GM12878 (cell line): ENCODE measurements around the gene PATL1. TPM values are rescaled to one million over a fixed set of nuclear protein-coding genes. Genes with fewer than 3 reads are reported as not detected.

Experiments used
- ATAC-seq: fragments of 200-7000 bp; cut with Tn5 transposase; 3 replicates; pipeline ENCODE4 v1.9.1; 2020; ENCODE audit warnings: mild to moderate bottlenecking, moderate library complexity
- BruUV-seq: library from RNA; stranded (reverse); fragments of 400-500 nt; replicated peaks from 2 replicates; lab custom pipeline; 2021; lab: Mats Ljungman, UMichigan
- CTCF ChIA-PET: fragments of 300-600 bp; sonication (Branson Sonifier 250); formaldehyde crosslinking; extraction: SDS; loops from one replicate; lab custom pipeline; 2021; ENCODE audit warnings: inconsistent platforms; lab: Yijun Ruan, JAX
- POLR2A ChIA-PET: fragments of 350-600 bp; formaldehyde crosslinking; extraction: SDS; loops from one replicate; lab custom pipeline; 2021; ENCODE audit warnings: inconsistent platforms; lab: Charles Lee
- RAD21 ChIA-PET: fragments of 300-600 bp; sonication (Branson Sonifier 250); formaldehyde crosslinking; loops from one replicate; lab custom pipeline; 2023; ENCODE audit warnings: antibody characterized with exemption; ENCODE audit not compliant: unreplicated experiment; lab: Charles Lee
- SMC1A ChIA-PET: fragments of 300-600 bp; sonication (Branson Sonifier 250); formaldehyde crosslinking; loops from one replicate; lab custom pipeline; 2023; ENCODE audit not compliant: unreplicated experiment, uncharacterized antibody; lab: Charles Lee
- DNase-seq: peaks from one replicate; pipeline ENCODE4 v3.0.0-alpha.2; 2011; ENCODE audit warnings: low read depth, low spot score
- FAIRE-seq: peaks from 3 replicates; lab custom pipeline; 2011; peaks lifted over from hg19 to GRCh38; lab: Jason Lieb, UNC
- H2AFZ ChIP-seq: 2 replicates; pipeline ENCODE4 v1.6.0; 2011; ENCODE audit warnings: low read depth, low read length, control low read depth; ENCODE audit not compliant: control insufficient read depth
- H3K27ac ChIP-seq: 2 replicates; pipeline ENCODE4 v1.5.1; 2011; ENCODE audit warnings: control low read depth; ENCODE audit not compliant: control insufficient read depth, insufficient read depth
- H3K27me3 ChIP-seq, 2 experiments: replicated peaks in 1 of 2; 2 replicates each; pipeline versions ENCODE4 v1.6.0 to v1.6.1; 2011; ENCODE audit warnings: low read length in 1 of 2; ENCODE audit not compliant: control insufficient read depth in 2 of 2, insufficient read depth in 2 of 2
- H3K36me3 ChIP-seq, 2 experiments: 2 replicates each; pipeline ENCODE4 v1.5.1; 2011; ENCODE audit warnings: low read length in 1 of 2; ENCODE audit not compliant: control insufficient read depth in 2 of 2, insufficient read depth in 2 of 2
- H3K4me1 ChIP-seq: 2 replicates; pipeline ENCODE4 v1.6.1; 2011; ENCODE audit warnings: mild to moderate bottlenecking, low read length, moderate library complexity, mixed read lengths; ENCODE audit not compliant: control insufficient read depth, insufficient read depth
- H3K4me2 ChIP-seq: 2 replicates; pipeline ENCODE4 v1.6.0; 2011; ENCODE audit warnings: control low read depth; ENCODE audit not compliant: control insufficient read depth, insufficient read depth
- H3K4me3 ChIP-seq: fragments of 200-600 bp; sonication (generic); 2 replicates; pipeline ENCODE4 v1.5.1; 2016
- H3K79me2 ChIP-seq: 2 replicates; pipeline ENCODE4 v1.6.0; 2011; ENCODE audit warnings: low read length; ENCODE audit not compliant: control insufficient read depth, insufficient read depth
- H3K9ac ChIP-seq: 2 replicates; pipeline ENCODE4 v1.8.0; 2011; ENCODE audit warnings: low read length, control low read depth, mixed read lengths; ENCODE audit not compliant: control insufficient read depth, insufficient read depth
- H3K9me3 ChIP-seq: replicated peaks from 3 replicates; pipeline ENCODE4 v1.5.1; 2011; ENCODE audit warnings: mild to moderate bottlenecking, low read length; ENCODE audit not compliant: control insufficient read depth, insufficient read depth
- H4K20me1 ChIP-seq: 2 replicates; pipeline ENCODE4 v1.6.0; 2011; ENCODE audit not compliant: control insufficient read depth, insufficient read depth
- CHD4 ChIP-seq: fragments of 200-600 bp; sonication (generic); IDR thresholded peaks from 2 replicates; pipeline ENCODE4 v1.6.1; 2016; ENCODE audit warnings: mild to moderate bottlenecking
- CTCF ChIP-seq, 3 experiments: IDR thresholded peaks in 2 of 3; conservative IDR thresholded peaks in 1 of 3; 2 replicates each; pipeline ENCODE4 v1.5.1; 2011; ENCODE audit warnings: low read depth in 3 of 3, low read length in 3 of 3, mild to moderate bottlenecking in 3 of 3, control low read depth in 2 of 3, moderate library complexity in 2 of 3, inconsistent platforms in 1 of 3, mixed read lengths in 1 of 3; ENCODE audit not compliant: control insufficient read depth in 2 of 3, insufficient read depth in 1 of 3; ENCODE audit errors: extremely low read depth in 1 of 3
- HCFC1 ChIP-seq: fragments of 150-350 bp; IDR thresholded peaks from 2 replicates; pipeline ENCODE4 v1.6.1; 2014; ENCODE audit warnings: low read length
- LARP7 ChIP-seq: fragments of 450-650 bp; IDR thresholded peaks from 2 replicates; pipeline ENCODE4 v1.6.1; 2017; ENCODE audit warnings: mild to moderate bottlenecking
- NFYB ChIP-seq: IDR thresholded peaks from 2 replicates; pipeline ENCODE4 v1.6.1; 2011; ENCODE audit warnings: low read depth, mild to moderate bottlenecking, low read length, improper control_type of control experiment, moderate library complexity; ENCODE audit not compliant: insufficient read depth
- WGBS: methylation state at CpG from one replicate; pipeline ENCODE4 v1.1.6; 2016; ENCODE audit warnings: low lambda C conversion rate; ENCODE audit not compliant: insufficient replicate concordance, insufficient coverage; ENCODE audit errors: missing lambda C conversion rate; 5-methylcytosine and 5-hydroxymethylcytosine counted together
- in situ Hi-C: fragments of 300-500 bp; cut with MboI; formaldehyde crosslinking; loops from 9 replicates; pipeline ENCODE4 v1.14.3; 2018; ENCODE audit warnings: mixed read lengths
- intact Hi-C: fragments of 100-400 bp; cut with micrococcal nuclease; formaldehyde crosslinking; loops from one replicate; pipeline ENCODE4 v1.14.2; 2022; ENCODE audit not compliant: unreplicated experiment
- polyA plus RNA-seq, 11 experiments: library from polyadenylated mRNA; depleted of rRNA in 4 of 11; unstranded in 6 of 11; stranded (reverse) in 5 of 11; fragments of >200 nt; fragmentation: Nextera tagmentation in 4 of 11; fragmentation: Illumina TruSeq in 1 of 11; extraction: Ambion mirVana in 4 of 11; extraction: Trizol in 1 of 11; gene quantifications; 1 replicate in 1 of 11; 2 replicates in 10 of 11; pipeline versions ENCODE4 v1.2.1 to v1.2.3, GENCODE V29; 2011 to 2016; ENCODE audit warnings: inconsistent platforms in 2 of 11, missing spikeins in 2 of 11, low read depth in 1 of 11
- total RNA-seq, 4 experiments: library from RNA; depleted of rRNA in 3 of 4; stranded (reverse); fragments of >200 nt in 3 of 4; fragmentation: Illumina TruSeq in 1 of 4; extraction: Trizol in 1 of 4; gene quantifications; 2 replicates each; pipeline versions ENCODE4 v1.2.1 to v1.2.3, GENCODE V29; 2013 to 2021

The PATL1 gene
- total and polyA plus RNA-seq, 10 of the 15 experiments (the other 5 are each of a cell fraction or from before 2014, with no cell fraction given): 5.3 to 62.0 (median 14.9) TPM

- Histone ChIP-seq H4K20me1 (no peaks in the 10 kb centered on the region), H3K4me3 (peak overlapping the region; percentile 98), H3K4me1 (no peaks in the 10 kb centered on the region; the same call in 1 of the 2 replicates), H2AFZ (no peak overlapping the region), H3K9ac (peak overlapping the region; percentile 86), H3K27ac (peak overlapping the region; percentile 86), H3K27me3 (no peaks in the 10 kb centered on the region), H3K79me2 (peaks cover 43% of the 10 kb centered on the region), H3K9me3 (no peaks in the 10 kb centered on the region), H3K36me3 (peaks cover 0 to 17% of the 10 kb centered on the region in 2 experiments; a peak in 2 of 4 replicates), H3K4me2 (peak overlapping the region; percentile 78)
- FAIRE-seq: no peak
- DNase-seq: no peak
- in situ Hi-C loops (loop anchor here (5.0 to 25.0 kb wide), 2 partner anchors 115 to 1080 kb away; partner anchors contain the start of genes LPXN and ZFP91), intact Hi-C loops (loop anchor here (2.0 to 10.0 kb wide), 4 partner anchors 53 to 453 kb away; partner anchors contain the start of genes MPEG1, MRPL16 and OSBP)
- POLR2A ChIA-PET: no interaction called here
- WGBS: 2% methylated on average over 3 of the region's 3 CpGs
- BruUV-seq: TSS peak; percentile 62
- TF ChIP-seq CTCF (IDR thresholded peaks at IDR 0.05 in 2 of 3, conservative IDR thresholded peaks at IDR 0.05 in 1 of 3; ENCODE audit: control insufficient read depth in 2 of 3, extremely low read depth in 1 of 3, insufficient read depth in 1 of 3, low read depth in 3 of 3, low read length in 3 of 3): no peak
- TF ChIP-seq CHD4: no peak
- TF ChIP-seq NFYB: no peak
- no peak for TF ChIP-seq HCFC1
- TF ChIP-seq LARP7: no peak
- ATAC-seq: no peak
- RAD21 ChIA-PET: no interaction called here
- CTCF ChIA-PET: interaction anchor here (1.0 to 2.3 kb wide), 2 partner anchors 13 to 130 kb away, joined by 5 to 15 read pairs; no protein-coding TSS in a partner anchor
- SMC1A ChIA-PET: interaction anchor here (0.7 to 2.9 kb wide), 2 partner anchors 102 to 130 kb away, joined by 3 to 9 read pairs; no protein-coding TSS in a partner anchor
Measured at GRCh38 chr11:59667812-59668187, 1.0 kb downstream of the PATL1 start.
